DND-41 (cell line): ENCODE measurements around the gene THSD7A.

Experiments
- CTCF ChIP-seq: IDR thresholded peaks from 2 replicates; pipeline ENCODE4 v1.5.1; 2012; ENCODE audit warnings: borderline replicate concordance, low read length, moderate library complexity, mild to moderate bottlenecking; ENCODE audit not compliant: poor library complexity, severe bottlenecking; ENCODE audit errors: extremely low read depth
- EZH2 ChIP-seq: IDR thresholded peaks from 3 replicates; pipeline ENCODE4 v1.6.1; 2012; ENCODE audit warnings: borderline replicate concordance, low read depth, mild to moderate bottlenecking, moderate library complexity, low read length, inconsistent platforms; ENCODE audit not compliant: severe bottlenecking

DNA sequence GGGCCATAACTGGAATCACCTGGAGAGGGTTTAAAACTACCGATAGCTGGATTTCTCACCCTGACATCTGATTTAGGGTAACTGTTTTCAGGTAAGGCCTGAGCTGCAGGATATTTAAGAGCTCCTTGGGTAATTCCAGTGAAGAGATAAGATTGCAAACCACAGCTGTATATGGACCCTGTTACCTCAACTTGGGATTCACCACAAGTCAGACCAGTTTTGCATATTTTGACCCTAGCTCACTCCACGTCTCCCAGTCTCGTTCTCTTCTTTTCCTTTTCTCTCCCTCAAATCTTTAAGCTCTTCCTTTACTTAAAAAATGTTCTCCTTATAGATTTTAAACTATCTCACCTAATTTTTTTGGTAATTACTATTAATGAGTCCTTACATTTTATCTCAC is 264.4 kb downstream of the THSD7A start:
- TF ChIP-seq CTCF (no peak), EZH2 (no peak)
